Left cardiac atrium (tissue), 4 donors: ENCODE results near the gene NDUFA13. TPM values are rescaled to one million over a fixed set of nuclear protein-coding genes. Genes with fewer than 3 reads are reported as not detected.

Source experiments
- ATAC-seq, 2 donors: fragments of 200-7000 bp; cut with Tn5 transposase; one replicate each; pipeline ENCODE4 v1.9.1; 2020; ENCODE audit warnings: mild to moderate bottlenecking in 2 of 2, moderate library complexity in 2 of 2
- DNase-seq: peaks from one replicate; pipeline ENCODE4 v3.0.0-alpha.2; 2020
- intact Hi-C, 2 donors: fragments of 100-400 bp; cut with DNase I; formaldehyde crosslinking; loops; one replicate each; pipeline versions ENCODE4 v1.14.1 to v1.15.1; 2022 to 2023
- total RNA-seq, 2 donors: library from RNA; stranded (reverse); fragmentation: NEBNext Ultra II Directional; extraction: Animal tissue kit (Norgen Biotek cat#: 25700); gene quantifications; one replicate each; pipeline ENCODE4 v1.2.1, GENCODE V29; 2021
- donor health status: DM: no; HTN: yes; CAD: no.
- donor health status: DM: no; HTN: yes; CAD: no; lungs with severe emphysema.
- donor health status: DM: yes; HTN: yes; CAD: no.
- donor health status: Dilated cardiomyopathy.

NDUFA13 gene
- total RNA-seq, 2 donors from 2014 or later: 850 to 852 TPM

- intact Hi-C loops: no loop called here
- ATAC-seq (no peak), DNase-seq (no peak)
Measured at GRCh38 chr19:19527674-19528625, 11.9 kb downstream of the NDUFA13 start.

DNA sequence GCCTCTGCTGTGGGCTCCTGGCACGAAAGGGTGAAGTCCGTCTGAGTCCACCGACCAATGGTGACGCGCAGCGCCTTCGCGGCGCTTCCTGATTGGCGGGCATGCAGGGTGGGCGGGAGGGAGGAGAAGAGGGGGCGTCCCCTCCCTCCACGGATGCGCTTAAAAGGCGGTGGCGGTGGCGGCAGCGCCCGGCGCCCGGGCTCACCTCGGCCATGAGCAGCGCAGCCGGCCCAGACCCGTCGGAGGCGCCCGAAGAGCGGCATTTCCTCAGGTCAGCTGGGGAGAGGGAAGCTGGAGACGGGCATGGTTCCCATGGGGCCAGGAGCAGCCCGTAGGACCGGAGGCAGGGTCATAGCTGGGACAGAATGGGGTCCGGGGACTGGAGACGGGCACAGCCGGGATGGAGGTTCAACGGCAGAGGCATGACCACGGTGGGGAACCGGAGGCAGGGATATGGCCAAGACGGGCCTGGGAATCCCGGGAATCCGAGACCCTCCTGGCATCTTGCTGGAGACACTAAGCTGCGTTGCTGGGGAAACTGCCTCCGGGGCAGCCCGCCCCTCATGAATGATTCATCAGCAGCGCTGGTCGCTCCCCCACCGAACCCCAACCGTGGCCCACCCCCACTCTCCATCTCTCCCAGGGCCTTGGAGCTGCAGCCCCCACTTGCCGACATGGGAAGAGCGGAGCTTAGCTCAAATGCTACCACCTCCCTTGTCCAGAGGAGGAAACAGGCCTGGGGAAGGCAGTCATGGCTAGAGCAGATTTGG, 12.9 kb downstream of the NDUFA13 start, which contains the start of gene YJEFN3:
YJEFN3 (plus strand) TSS at position 191 of the 770 bp plus-strand sequence; CDS start at position 213, 22 bp downstream.
- no peak for DNase-seq
- ATAC-seq: peak; percentile 39 to 40
- intact Hi-C loops: no loop called here

GRCh38 chr19:19529783-19530422, 13.9 kb downstream of the NDUFA13 start:
- intact Hi-C loops: loop anchor here (5.0 kb wide), 2 partner anchors 117 to 427 kb away; no protein-coding TSS in a partner anchor
- DNase-seq: no peak
- ATAC-seq: no peak

GRCh38 chr19:19530423-19530804, 14.4 kb downstream of the NDUFA13 start:
- ATAC-seq (no peak), DNase-seq (no peak)
- intact Hi-C loops: loop anchor here (5.0 kb wide), 2 partner anchors 117 to 427 kb away; no protein-coding TSS in a partner anchor

DNA sequence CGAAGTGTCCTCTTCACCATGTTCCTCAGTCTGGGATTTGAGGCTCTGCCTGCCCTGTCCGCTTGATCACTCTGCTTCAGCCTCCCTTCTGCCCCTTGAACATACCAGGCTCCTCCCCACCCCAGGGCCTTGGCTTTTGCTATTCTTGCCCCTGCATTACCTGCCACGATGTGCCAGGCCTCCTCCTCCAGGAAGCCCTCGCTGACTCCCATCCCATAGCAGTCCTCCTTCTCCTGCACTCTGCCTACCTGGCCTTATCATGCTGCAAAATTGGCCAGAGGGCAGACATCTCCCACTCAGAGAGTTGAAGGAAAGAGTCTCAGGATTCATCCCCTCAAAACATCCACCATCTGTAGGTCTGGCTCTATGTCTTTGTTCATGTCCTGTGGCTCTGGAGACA, 14.9 kb downstream of the NDUFA13 start:
- ATAC-seq: no peak
- intact Hi-C loops: loop anchor here (5.0 kb wide), 2 partner anchors 116 to 426 kb away; no protein-coding TSS in a partner anchor
- no peak for DNase-seq

GRCh38 chr19:19531951-19532805, 16.2 kb downstream of the NDUFA13 start:
- peak; percentile 90 for DNase-seq
- peak; percentile 71 to 75 for ATAC-seq
- intact Hi-C loops: loop anchor here (5.0 kb wide), 2 partner anchors 115 to 425 kb away; no protein-coding TSS in a partner anchor

DNA sequence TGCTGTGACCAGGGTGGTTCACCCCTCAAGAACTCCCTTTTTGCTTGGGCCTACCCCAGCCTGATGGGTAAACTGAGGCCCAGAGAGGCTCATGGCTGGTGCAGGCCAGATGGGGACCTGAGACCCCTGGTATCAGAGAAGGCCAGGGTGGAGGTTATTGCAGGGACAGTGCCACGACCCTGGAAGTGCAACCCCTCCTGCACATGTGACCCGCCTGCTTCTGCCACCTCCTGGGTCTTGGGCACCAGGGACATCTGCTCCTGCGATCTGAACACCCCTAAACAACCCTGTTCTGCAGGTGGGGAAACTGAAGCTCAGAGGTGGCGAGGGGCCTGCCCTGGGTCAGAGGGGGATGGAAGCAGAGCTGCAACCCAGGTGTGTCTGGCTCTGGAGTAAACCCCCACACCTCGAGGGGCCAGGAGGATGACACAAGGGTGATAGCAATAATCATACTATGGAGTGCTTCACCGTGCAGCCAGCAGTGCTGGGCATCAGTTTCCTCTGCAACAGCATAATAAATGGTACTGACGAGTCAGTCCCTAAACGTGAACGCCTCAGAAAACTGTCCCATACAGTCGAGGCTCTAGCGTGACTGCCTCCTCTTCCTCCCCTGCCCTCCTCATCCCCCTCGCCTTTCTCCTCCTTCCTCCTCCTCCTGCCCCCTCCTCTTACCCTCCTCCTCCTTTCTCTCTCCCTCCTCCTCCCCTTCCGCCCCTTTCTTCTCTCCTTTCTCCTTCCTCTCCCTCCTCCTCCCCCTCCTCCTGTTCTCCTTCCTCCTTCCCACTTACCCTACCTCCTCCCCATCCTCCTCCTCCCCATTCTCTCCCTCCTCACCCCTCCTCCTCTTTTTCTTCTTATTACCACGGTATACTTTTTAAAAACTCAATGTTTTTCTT, 17.0 kb downstream of the NDUFA13 start:
- intact Hi-C loops: loop anchor here (1.0 to 5.0 kb wide), 3 partner anchors 111 to 424 kb away; no protein-coding TSS in a partner anchor
- no peak for DNase-seq
- no peak for ATAC-seq

DNA sequence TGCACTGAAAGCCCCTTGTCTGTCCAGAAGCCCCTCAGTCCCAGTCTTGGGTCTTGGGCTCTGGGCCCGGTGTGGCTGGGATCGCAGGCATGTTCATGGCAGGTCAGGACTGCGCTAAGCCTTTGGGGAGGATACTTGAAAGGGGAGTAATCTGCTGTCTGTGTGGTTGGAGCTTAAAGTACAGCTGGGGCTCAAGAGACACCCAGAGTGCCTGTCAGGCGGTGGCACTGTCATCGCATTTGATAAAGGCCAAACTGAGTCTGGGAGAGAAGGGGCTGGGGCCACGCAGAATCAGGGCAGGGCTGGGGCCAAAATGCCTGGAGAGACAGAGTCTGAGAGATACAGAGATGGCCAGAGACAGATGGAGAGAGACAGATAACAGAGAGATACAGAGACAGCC, 17.8 kb downstream of the NDUFA13 start:
- ATAC-seq (no peak), DNase-seq (no peak)
- intact Hi-C loops: loop anchor here (1.0 to 5.0 kb wide), 3 partner anchors 110 to 423 kb away; no protein-coding TSS in a partner anchor

DNA sequence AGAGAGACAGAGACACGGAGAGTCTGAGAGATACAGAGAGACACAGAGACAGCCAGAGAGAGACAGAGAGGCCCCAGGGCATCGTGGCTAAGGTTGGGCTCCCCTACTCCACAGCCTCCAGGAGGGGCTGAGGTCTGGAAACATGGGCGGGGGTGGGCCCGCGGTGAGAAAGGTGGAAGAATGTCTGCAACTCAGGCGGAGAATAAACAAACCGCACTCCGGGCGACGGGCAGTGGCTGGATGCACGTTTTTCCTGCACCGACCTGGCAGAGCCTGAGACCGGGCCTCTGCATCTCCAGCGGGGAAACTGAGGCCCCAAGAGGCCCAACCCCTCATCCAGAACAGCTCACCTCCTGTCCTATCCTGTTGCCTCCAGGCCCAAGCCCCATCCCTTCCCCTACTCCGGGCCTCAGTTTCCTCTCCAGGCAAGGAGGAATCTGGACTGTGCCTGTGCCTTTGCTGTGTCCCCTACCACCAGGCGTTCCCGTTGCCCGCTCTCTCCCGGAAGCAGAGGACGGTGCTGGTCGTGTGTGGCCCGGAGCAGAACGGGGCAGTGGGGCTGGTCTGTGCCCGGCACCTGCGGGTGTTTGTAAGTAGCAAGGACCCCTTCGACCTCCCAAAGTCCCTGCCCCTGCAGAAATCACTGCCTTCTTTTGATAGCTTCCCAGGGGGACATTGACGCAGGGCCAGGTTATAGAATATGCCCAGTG, 18.7 kb downstream of the NDUFA13 start:
- DNase-seq: no peak
- no peak for ATAC-seq
- intact Hi-C loops: loop anchor here (5.0 kb wide), 2 partner anchors 113 to 423 kb away; no protein-coding TSS in a partner anchor

- ATAC-seq: no peak
- intact Hi-C loops: no loop called here
Measured at GRCh38 chr19:19535311-19536191, 19.5 kb downstream of the NDUFA13 start.

DNA sequence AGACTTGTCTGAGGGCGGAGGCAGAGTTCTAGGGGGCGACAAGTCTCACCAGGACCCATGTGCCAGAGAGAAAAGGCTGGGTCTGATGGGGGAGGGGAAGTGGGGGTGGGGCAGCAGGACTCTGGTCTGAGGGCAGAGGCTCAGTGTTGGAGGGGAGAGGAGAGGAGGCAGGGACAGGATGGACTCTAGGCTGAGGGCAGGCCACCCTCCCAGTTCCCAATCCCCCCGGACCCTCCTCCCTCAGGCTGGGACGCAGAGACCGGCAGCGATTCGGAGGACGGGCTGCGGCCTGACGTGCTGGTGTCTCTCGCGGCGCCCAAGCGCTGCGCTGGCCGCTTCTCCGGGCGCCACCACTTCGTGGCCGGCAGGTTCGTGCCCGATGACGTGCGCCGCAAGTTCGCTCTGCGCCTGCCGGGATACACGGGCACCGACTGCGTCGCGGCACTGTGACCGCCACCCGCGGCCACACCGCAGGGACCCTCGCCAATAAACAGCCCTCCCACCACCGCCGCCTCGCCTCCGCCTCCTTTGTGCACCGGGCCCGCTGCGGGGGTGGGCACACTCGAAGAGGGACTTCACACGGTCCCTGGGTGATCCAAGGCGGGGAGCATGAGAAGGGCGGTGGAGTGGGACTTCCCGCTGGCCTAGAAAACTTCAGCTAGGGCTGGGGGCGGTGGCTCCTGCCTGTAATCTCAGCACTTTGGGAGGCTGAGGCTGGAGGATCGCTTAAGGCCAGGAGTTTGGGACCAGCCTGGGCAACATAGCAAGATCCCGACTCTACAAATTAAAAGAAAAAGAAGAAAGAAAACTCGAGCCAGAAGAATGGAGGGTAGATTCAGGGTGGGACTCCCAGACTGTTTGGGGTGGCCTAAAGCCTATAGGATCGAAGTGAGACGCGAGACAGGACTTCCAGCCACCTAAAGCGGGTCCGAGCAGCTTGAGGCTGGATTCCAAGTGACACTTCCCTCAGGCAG, 21.3 kb downstream of the NDUFA13 start:
- intact Hi-C loops: no loop called here
- no peak for ATAC-seq

More at GRCh38 chr19:19535311-19536191, 19.5 kb downstream of the NDUFA13 start:
- DNase-seq: no peak

DNA sequence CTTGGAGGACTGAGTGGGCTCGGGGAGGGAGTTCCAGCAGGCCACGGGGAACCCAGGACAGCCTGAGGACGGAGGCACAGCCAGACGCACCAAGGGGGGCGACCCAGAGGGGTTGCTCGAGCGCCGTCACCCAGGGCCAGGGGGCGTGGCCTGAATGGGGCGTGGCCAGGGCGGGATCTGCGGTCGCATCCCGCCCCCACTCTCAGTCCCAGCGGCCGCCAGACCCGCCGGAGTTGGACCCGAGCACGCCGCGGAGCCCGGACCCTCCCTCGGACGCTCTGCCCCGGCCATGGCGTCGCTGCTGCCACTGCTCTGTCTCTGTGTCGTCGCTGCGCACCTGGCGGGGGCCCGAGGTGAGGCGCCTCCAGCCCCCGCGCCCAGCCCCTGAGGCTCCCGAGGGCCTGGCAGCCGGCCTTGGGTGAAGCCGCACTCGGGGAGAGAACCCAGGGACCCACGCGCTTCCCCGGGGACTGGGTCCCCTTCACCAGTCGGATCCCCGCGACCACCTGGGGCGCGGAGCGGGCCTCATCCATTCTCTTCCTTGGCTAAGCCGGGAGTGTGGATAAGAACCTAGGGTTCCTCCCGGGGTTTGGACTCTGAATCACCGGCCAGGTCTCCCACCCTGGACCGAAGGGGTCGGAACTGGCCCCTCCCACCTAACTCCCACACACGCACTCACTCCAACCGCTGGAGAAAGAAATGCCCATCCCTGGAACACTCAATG, 22.2 kb downstream of the NDUFA13 start, which contains the start of gene CILP2:
CILP2 (plus strand) TSS at position 205 of the 724 bp plus-strand sequence; CDS start at position 290, 85 bp downstream.
- intact Hi-C loops: no loop called here
- DNase-seq: peak; percentile 66
- peak; percentile 26 to 36 for ATAC-seq

More for the DNA sequence above, 21.3 kb downstream of the NDUFA13 start:
- no peak for DNase-seq

GRCh38 chr19:19538785-19539166, 22.8 kb downstream of the NDUFA13 start:
- DNase-seq: no peak
- intact Hi-C loops: no loop called here
- ATAC-seq: peak in 1 of 2 donors; percentile 1

DNA sequence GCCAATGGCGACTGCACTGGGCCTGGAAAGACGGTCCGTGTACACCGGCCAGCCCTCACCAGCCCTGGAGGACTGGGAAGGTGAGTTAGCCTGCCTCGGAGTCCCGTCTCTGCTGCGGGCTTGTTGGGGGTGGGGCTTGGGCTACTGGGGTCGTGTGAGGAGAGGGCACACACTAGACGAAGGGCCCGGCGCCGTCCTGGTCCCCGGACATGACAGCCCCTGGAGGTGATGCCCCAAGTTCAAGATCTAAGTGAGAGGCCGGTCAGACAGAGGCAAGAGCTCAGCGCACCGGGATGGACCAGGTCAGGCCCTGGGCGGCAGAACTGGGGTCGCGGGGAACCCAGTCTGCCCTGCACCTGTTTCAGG, 23.7 kb downstream of the NDUFA13 start:
- ATAC-seq (no peak), DNase-seq (no peak)
- intact Hi-C loops: no loop called here
